Stimulated activated CD4-positive, alpha-beta T cell treated with anti-CD3 and anti-CD28 coated beads, Interleukin-15, amount 100 ng/mL, for 48 hours (primary cell): ENCODE data around the gene RAP1GAP.
A peak's percentile ranks its signal among the peaks of the same experiment; 100 is the strongest.

Experiments used
- DNase-seq, 2 donors: peaks; one replicate each; pipeline ENCODE4 v3.0.0-alpha.2; 2020; ENCODE audit warnings: low read depth in 2 of 2

The RAP1GAP gene

DNA sequence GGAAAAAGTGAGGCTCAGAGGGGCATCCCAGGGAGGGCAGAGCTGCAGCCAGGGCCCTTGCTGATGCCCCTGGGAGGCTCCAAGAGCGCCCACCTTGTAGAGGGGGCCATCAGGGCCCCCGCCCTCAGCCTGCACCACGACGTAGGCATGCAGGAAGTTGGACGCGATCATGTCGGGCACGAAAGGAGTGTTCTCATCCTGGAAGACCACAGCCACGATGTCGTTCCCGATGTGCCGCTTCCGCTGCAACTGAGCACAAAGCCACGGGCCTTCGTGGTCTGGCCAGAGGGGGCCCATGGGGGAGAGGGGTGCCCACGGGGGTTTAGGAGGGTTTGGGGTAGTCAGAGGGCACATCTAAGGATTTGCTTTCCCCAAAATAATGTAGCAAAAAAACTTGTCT is 59.1 kb downstream of the RAP1GAP start:
- DNase-seq, result no peak

DNA sequence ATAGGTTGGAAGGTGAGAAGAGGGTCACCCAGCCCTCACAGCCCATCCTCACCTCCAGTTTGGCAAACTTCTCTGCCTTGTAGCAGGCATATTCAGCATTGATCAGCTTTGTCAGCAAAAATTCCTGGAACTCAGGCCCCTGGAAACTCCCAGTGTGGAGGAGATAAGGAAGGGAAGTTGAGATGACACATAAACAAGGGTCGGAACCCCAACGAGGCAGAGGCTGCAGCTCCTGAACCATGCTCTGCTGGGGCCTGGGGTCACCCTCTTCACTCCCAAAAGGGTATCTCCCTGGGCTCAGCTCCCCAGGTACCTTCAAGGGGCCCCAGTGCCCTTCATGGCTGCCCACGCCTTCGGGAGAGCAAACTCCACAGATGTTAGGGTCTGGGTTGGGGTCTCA is 60.4 kb downstream of the RAP1GAP start:
- no peak for DNase-seq

- peak; percentile 59 to 71 for DNase-seq
Observed at GRCh38 chr1:21607549-21608529, 61.3 kb downstream of the RAP1GAP start.

GRCh38 chr1:21605964-21606705 is 63.0 kb downstream of the RAP1GAP start:
- no peak for DNase-seq

DNA sequence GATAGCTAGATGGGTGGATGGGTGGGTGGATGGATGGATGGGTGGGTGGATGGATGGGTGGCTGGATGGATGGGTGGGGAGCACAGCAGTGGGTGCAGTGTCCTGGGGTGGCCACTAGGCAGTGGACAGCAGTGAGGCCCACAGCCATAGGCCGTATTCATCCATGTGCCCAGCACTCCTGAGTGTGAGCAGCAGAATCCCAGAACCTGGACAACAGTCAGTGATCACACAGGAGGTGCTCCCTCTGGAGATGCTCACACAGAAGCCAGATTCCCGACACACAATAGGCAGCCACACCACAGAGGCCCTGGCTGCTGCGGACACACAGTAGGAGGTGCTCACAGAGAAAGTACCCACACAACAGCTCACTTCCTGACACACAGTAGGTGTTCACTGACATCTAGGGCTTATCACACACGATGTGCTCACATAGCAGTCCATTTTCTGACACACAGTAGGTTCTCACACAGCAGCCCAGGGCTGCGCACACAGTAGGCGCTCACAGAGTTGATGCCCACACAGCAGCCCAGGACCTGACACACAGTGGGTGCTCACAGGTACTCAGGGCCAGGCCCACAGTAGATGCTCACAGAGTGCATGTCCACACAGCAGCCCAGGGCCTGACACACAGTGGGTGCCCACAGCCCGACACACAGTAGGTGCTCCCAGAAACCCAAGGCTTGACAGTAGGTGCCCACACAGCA is 64.0 kb downstream of the RAP1GAP start:
- no peak for DNase-seq

GRCh38 chr1:21604208-21604957 is 64.8 kb downstream of the RAP1GAP start:
- DNase-seq, result no peak

GRCh38 chr1:21603177-21604138 is 65.7 kb downstream of the RAP1GAP start:
- no peak for DNase-seq

GRCh38 chr1:21601278-21602048 is 67.7 kb downstream of the RAP1GAP start:
- DNase-seq, result no peak

- no peak for DNase-seq
Observed at GRCh38 chr1:21599402-21599801, 69.8 kb downstream of the RAP1GAP start.

GRCh38 chr1:21598904-21599303 is 70.3 kb downstream of the RAP1GAP start:
- no peak for DNase-seq

DNA sequence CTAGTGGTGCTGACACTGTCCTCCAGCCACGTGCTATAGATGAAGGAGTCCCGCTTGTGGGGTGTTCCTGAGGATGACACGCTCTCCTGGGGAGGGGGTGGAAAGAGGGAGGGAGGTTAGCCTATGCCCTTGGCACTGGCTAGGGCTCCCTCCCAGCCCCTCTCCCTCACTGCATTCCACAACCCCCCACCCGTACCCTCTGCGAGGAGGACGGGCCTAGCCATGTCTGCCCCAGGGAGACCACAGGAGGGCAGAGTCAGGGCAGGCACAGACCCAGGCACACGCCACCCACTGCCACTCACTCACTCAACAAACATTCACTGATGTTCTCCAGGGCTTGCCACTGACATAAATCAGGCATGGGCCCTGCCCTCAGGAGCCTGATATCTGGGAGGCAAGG is 70.7 kb downstream of the RAP1GAP start:
- DNase-seq, result no peak

- no peak for DNase-seq
Observed at GRCh38 chr1:21597753-21598152, 71.4 kb downstream of the RAP1GAP start.

DNA sequence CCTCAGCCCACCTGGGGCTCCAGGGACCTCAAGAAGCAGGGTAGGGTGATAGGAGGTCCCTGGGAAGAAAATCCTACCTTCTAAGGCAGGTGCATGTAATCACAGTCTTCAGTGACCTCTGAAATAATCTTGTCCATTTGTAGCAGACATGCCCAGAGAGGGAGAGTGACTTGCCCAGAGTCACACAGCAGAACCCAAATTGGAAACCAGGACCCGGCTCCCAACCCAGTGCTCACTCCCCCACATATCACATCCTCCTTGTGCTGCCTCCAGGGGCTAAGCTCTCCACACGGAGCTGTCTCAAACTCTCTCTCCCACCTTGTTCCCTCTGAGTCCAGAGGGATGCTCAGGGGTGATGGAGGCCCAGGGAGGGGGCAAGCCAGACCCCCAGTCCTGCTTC is 72.5 kb downstream of the RAP1GAP start:
- no peak for DNase-seq

- DNase-seq, result no peak
Observed at GRCh38 chr1:21596174-21596573, 73.0 kb downstream of the RAP1GAP start.

- peak; percentile 56 to 64 for DNase-seq
Observed at GRCh38 chr1:21594935-21595897, 73.9 kb downstream of the RAP1GAP start.

GRCh38 chr1:21594501-21594900 is 74.7 kb downstream of the RAP1GAP start:
- no peak for DNase-seq

DNA sequence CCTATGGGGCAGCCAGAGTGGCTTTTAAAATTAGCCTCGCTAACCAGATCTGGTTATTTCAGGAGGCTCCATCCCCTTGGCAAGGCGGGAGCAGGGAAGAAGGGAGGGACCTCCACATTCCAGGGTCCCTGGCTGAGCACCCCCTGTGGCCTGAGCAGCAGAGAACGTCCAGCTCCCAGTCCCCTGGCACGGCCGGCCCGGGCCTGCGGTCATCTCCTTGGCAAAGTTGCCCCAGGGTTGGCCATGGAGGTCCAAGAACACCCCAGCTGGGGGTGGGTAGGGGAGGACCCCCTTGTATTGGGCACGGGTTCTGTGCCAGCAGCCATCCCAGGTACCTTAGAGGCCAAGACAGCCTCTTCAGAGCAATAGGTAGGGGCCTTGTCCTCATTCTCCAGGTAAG is 75.9 kb downstream of the RAP1GAP start:
- DNase-seq, result no peak
